HG02981 (cell line): ENCODE measurements around the gene EGFL7.

Experiments used
- ATAC-seq: cut with Tn5 transposase; IDR thresholded peaks from one replicate; pipeline ENCODE4 v1.9.1; 2021; ENCODE audit warnings: mild to moderate bottlenecking, moderate library complexity; ENCODE audit not compliant: unreplicated experiment

EGFL7 gene

DNA sequence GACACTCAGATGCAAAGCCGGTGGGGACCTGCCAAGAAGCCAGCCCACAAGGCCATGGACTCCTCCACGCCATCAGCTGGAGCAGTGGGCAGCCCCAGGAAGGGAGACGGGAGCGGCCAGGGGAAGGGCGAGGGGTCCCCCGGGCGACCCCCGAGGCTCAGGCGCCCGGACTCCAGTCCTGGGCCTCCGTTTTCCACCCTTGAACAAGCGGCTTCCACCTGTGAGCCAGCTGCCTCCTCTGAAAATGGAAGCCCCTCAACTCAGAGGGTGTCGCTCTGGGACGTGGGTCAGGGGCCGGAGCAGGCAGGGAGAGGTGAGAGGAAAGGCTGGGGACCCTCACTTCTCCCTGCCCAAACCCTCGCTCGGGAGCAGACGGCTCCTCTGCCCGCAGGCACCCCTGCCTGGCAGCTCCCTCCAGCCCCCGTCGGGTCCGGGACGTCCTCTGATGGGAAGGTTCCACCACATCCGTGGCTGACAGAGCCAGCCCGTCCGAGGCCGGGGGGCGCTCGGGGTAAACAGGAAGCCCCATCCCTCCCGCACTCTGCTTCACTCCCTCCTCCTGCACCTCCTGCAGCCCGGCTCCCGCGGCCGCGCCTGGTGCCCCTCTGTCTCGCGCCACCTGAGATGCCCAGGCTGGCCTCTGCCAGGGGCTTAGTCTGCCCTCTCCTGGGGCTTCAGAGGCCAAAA, 3.7 kb upstream of the EGFL7 start:
- ATAC-seq: no peak

DNA sequence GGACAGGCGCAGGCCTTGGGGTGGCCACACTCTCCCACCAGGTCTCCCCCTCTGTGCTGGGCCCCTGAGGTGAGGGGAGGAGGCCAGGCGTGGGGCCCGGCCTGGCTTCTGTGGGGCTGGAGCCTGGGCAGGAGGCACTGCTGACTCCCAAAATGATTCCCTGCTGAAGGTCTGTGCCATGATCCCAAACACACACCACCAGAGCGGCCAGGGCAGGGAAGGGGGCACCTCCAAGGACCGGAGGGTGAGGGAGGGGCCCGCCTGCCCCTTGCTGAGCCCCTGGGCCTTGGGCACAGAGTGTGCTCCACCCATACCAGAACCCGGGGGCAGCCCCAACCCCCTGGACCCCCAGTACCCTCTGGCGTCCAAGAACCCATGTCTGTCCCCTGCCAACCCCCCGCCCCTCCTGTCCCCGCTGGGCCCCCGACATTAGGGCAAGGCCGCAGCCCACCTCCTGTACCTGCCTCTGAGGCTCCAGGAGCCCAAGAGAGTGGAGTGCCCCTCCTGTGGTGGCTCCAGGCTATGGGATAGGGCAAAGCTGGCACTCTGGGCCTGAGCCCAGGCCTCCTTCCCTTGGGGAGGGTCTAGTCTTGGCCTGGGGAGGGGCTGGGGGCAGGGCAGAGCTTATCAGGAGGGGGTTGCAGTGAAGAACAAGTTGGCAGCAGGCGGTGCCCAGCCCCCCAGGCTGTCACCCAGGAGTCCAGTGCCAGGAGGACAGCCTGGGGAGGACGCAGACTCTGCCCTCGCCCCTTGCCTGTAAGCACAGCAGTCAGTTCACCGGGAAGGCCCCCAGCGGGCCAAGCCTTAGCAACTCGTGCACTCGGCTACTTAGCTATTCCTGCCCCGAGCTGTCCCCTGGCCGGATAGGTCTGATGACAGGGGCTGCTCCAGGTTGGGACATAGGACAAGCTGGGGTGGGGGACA, 2.6 kb upstream of the EGFL7 start:
- no peak for ATAC-seq

DNA sequence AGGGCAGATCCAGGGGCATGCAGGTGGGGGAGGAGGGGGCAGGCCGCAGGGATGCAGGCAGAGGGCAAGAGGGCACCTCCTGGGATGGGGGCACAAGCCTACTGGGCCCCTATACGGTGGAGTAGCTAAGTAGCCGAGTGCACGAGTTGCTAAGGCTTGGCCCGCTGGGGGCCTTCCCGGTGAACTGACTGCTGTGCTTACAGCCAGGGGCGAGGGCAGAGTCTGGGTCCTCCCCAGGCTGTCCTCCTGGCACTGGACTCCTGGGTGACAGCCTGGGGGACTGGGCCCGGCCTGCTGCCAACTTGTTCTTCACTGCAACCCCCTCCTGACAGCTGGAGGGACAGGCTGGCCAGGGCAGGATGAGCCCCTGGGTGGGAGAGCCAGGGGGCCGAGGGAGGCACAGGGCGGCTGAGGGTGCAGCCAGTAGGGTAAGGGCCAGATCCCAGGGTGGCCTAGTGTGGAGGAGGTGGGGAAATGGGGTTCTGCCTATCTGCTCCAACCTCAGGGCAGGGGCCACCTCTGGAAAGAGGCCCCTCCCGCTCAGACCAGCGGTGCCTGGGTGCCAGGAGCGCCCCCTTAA, 1.7 kb upstream of the EGFL7 start:
- ATAC-seq: no peak

DNA sequence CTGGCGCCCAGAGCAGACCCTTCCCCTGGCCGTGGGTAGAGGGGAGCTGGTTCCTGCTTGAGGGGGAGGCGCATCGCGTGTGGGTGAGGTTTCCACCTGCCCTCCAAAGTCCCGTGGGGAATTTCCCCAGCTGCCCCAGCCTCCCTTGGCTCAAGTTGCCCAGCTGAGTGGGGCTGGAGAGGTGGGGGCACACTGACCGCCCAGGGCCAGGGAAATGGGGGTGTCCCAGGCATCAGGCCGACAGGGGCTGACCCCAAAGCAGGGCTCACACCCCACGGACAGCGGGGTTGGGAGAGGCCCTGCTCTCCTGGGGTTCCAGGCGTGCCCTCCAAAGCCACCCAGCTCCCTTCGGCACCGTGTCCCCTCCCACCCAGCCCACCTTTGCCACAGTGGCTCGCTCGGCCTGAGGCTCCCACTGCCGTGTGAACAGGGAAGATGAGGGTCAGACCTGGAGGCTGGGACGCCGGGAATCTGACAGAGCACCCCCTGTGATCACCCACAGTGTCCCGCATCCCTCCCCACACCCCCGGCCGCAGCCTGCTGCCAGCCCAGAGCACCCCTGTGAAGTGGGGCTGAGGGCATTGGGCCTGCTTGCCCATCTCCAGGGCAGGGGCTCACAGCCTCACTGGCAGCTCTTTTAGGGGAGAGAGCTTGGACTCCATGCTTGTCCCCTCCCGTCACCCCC, 933 bp upstream of the EGFL7 start:
- ATAC-seq: no peak

DNA sequence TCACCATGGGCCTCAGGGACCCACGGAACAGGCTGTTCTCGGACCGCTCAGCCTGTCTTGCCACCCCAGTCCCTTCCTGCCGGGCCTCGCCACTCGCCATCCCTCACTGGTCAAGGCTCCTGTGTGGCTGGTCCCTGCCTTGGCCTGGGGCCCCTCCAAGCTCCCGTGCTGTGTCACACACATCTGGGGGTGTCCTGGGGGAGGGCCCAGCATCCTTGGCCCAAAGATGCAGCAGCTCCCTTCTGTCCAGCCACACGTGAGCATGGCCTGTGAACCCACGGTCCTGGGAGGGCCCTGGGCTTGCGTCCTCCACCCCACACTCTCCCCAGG, 425 bp upstream of the EGFL7 start:
- no peak for ATAC-seq

DNA sequence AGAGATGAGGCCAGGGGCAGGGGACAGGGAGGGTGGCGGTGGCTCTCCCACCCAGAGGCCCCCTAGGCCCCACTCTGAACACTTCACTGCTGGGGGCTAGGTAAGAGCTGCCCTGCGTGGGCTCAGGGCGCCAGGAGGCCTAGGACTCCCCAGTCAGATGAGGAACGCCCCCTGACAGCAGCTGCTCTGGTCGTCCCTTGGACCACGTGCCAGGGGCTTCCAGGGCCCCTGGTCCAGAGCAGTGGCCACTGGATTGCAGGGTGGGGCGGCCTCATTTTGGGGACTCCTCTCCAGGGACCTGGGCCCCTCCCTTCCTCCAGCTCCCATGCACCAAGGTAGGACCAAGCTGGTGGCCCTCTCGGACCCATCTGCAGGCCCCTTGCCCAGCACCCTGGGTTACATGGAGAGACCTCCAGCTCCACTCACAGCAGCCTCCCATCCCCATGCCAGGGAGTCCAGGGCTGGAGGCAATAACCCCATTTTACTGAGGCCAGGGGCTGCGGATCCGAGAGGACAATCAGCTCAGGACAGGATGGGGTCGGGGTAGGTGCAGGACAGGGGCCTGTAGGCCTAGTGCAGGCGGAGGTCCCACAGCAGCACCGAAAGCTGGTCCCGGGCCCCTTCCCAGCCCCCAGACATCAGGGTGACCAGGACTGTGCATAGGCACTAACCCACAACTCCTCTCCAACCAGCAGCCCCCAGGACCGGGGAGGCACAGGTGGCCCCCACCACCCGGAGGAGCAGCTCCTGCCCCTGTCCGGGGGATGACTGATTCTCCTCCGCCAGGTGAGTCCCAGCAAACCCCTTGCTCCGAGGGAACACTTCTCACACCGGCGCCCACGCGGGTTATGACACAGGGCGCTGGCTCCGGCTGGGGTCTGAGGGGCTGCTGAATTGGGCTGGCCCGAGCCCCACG, 1.5 kb downstream of the EGFL7 start:
- no peak for ATAC-seq

DNA sequence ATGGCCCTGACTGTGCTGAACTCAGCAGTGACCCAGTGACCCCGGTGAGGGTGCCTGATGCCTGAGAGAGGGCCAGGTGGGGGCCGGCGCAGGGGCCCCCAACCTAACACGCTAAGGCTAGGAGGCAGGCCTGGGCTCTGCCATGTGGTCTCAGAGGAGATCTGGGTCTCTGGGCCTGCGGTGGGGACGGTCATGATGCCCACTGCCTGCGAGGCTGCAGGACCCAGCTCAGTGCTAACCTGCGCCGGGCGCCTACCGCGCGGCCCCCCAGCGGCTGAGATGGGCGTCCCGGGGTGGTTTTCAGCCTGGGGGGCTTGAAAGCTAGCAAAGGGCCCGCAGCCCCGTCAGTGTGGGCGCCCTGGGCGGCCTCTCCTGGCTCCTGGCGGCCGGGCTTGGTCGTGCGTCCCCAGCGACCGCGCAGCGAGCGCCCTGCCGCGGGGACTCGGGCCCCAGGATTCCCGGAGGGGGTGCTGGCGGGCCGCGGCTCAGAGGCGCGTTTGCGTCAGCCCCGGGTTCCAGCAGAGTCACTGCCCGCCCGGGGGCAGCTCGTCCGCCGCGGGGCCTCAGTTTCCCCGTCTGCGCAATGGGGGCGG, 2.5 kb downstream of the EGFL7 start:
- ATAC-seq: no peak

DNA sequence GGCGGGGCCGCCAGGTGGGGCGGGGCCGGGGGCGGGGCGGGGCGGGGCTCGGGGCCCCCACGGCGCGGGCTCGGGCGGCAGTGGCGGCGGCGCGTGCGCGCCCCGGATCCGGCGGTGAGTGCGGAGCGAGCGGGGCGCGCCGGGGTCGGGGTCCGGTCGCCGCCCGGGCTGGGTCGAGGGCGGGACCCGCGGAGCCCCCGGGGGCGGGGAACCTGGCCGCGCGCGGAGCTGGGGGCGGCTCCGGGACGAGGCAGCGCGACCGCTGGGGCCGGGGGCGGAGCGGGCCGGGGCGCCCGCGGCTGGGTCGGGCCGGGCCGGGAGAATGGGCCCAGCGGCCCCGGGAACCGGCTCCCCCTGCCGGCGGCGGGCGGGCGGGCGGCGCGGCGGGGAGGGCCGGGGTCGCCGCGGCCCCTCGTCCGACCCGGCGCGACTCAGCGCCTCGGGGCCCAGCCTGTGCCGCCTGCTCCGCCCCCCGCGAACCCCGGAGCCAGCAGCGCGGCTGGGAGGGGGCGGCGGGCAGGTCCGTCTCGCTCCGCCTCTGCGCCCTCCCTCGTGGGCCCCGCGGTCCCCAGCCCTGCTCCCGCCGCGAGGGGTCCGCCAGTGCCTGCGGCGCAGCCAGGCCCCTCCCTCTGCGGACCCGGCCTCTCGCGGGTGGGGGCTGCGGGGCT, 3.1 kb downstream of the EGFL7 start:
- ATAC-seq: no peak

DNA sequence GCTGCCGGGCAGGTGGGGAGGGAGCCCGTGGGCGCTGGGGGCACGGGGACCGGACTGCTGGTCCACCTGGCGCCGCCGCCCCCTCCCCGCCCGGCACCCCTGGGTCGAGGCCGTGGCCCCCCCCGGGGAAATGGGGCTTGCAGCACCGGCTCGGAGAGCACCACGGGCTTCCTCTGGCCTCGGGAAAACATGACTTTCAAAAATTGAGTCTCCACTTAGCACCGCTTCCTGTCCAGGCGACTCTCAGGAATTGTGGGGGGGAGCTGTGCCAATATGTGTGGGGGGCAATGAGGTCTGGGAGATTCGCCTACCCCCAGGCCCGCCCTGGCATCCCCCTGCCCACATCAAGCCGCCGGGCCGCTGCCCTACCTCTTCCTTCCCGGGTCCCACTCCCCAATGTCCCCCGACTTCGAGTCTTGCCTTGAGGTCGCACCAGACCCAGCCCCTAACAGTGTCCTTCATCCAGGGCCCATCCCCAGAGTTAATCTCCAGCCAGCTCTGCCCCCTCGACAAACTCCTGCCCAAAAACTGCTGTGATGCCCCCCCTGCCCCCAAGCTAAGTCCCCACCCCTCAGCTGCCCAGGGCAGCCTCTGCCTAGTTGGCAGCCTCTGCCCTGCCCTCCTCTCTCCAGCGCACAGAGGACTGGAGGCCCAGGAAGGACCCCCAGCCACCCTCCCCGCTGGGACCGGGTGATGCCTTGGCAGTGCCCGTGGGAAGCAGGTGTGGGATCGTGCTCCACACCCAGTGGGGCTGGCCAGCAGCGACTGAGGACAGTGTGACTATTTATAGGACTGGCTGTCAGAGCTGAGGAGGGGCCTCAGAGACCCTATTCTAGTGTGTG, 3.9 kb downstream of the EGFL7 start:
- no peak for ATAC-seq

DNA sequence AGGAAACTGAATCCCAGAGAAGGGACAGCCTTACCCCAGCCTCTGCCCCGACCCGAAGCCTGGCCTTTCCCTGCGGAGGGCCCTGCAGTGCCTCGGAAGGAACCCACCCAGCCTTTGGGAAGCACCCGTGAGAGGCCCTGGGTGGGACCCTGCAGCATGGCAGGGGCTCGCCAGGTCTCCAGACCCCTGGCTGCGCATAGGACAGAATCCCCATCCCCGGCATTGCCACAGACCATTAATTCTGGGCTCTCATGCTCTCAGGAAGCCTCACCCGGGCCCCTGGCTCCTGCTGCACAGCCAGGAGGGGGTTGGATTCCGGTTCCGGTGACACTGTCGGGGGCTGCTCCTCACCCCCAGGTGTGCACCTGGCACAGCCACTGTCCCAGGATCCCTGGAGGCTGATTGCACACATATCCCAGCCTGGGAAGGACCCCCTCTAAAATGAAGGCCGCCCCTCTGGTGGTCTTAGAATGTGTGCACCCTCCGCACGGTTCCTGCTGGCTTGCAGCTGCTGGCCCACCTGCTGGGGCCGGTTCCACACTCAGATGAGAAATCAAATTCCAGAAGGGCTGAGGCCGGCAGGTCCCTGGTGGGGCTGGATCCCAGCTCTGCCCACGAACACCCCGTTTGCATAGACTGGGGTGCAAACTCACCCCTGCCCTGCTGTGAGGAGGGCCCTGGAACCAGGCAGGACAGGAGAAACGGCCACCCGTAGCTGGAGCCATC, 4.7 kb downstream of the EGFL7 start:
- ATAC-seq: no peak

DNA sequence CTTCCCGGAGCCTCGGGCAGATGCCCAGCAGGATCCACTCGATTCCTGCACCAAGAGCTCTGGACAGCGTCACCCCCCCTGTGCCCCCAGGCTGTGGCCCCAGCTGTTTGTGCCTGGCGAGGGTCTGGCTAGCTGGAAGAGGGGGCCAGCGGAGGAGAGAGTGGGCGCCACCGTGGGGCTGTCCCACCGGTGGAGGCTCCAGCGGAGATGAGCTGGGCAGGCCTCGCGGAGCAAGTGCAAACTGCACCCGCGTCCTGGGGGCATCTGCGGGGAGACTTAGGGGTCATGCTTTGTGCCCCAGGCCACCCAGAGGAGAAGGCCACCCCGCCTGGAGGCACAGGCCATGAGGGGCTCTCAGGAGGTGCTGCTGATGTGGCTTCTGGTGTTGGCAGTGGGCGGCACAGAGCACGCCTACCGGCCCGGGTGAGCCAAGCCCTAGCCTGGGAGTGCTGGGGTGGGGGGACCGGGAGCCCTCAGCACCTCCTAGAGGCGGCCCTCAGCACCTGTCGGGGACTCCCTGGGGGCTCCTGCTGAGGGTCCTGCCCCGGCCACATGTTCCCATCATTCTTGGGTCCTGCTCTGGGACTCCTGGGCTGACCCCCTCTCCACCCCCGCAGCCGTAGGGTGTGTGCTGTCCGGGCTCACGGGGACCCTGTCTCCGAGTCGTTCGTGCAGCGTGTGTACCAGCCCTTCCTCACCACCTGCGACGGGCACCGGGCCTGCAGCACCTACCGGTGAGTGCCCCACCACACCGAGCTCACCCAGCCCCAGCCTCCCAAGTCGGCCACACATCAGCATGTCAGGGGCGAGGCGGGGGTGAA, 5.4 kb downstream of the EGFL7 start:
- ATAC-seq: no peak

DNA sequence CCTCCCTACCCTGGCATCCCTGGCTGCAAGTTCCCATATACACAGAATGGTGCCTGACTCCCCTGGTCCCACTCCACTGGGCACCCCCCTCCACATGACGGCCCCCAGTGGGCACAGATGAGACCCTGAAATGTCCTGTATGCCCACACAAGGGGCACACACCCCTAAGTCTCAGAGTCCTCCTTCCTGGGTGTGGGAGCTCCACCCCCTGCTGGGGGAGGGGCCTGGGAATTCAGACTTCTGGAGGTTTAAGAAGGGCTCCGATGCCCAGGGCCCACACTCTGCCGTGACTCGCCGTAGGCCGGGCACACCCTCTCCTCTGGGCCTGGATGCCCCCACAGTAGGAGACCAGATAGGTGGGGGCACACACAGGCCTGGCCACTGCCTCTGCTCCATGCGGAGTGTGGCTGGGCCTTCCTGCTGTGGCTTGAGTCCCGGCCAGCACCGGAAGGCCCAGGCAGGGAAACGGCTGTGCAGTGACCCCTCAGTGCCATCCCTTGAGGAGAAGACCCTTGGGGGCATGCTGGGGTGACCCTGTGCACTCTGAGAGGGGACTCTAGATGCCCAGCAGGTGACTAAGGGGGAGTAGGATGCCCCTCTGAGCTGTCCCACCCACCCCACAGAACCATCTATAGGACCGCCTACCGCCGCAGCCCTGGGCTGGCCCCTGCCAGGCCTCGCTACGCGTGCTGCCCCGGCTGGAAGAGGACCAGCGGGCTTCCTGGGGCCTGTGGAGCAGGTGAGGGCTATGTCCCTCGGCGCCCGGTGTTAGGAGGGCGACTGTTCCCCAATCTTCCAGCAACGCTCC, 6.5 kb downstream of the EGFL7 start:
- ATAC-seq: no peak

DNA sequence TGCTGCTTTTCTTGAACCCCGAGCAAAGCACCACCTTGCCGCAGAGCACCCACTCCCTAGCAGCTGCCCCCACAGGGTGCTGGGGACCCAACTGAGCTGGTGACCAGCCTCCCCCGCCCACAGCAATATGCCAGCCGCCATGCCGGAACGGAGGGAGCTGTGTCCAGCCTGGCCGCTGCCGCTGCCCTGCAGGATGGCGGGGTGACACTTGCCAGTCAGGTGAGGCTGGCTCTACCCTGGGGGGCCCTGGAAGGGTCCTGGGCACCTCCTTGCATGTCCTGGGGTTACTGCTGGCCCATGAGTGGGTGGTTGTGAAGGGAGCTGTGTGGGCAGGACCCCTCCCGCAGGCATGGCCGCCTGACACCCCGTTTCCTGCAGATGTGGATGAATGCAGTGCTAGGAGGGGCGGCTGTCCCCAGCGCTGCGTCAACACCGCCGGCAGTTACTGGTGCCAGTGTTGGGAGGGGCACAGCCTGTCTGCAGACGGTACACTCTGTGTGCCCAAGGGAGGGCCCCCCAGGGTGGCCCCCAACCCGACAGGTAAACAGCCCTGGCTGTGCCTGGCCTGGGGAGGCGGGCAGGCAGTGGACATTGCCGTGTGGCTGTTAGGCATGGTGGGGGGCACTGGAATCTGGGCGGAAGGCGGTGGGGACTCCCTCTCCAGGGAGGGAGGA, 7.2 kb downstream of the EGFL7 start:
- no peak for ATAC-seq

DNA sequence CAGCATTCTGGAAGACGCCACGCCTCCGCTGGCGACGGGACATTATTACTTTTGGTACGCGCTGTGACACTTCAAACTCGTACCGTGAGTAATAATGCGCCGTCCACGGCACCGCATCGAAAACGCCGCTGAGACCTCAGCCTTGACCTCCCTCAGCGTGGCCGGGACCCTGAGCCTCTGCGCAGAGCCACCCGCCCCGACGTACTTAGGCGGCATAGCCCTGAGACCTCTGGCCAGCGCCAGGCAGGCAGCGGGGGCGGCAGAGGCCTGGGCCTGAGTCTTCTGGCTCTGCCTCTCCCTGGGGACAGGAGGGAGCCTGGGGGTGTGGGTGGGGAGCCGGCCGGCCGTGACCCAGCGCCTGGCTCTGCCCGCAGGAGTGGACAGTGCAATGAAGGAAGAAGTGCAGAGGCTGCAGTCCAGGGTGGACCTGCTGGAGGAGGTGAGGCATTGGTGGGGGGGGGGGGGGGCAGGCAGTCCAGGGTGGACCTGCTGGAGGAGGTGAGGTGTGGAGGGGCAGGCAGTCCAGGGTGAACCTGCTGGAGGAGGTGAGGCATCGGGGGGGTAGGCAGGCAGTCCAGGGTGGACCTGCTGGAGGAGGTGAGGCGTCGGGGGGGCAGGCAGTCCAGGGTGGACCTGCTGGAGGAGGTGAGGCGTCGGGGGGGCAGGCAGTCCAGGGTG, 8.0 kb downstream of the EGFL7 start:
- ATAC-seq: no peak

DNA sequence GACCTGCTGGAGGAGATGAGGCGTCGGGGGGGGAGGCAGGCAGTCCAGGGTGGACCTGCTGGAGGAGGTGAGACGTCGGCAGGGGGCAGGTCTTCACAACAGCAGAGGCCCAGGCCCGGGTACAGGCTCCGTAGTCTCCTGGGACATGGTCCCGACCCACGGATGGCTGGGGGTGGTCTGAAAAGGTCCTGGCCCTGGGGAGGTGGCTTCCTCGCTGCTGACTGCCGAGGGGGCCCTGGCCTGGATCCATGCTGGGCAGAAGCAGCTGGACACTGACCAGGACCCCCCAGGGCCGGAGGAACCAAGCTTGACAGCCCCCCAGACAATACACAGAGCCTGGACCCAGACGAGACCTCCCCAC, 8.5 kb downstream of the EGFL7 start:
- ATAC-seq: no peak
